B cell (primary cell): ENCODE results near the gene AKT3. TPM values are rescaled to one million over a fixed set of nuclear protein-coding genes. Genes with fewer than 3 reads are reported as not detected.

ENCODE experiments used
- ATAC-seq: fragments of 200-7000 bp; cut with Tn5 transposase; one replicate; pipeline ENCODE4 v1.10.0; 2021; ENCODE audit warnings: low read depth, mild to moderate bottlenecking, moderate number of reproducible peaks, moderate library complexity
- CTCF ChIA-PET: fragments of 350-600 bp; sonication (Branson Sonifier 250); formaldehyde crosslinking; loops from one replicate; lab custom pipeline; 2021; ENCODE audit warnings: antibody characterized with exemption, inconsistent platforms; lab: Charles Lee
- POLR2A ChIA-PET: fragments of 350-600 bp; sonication (Branson Sonifier 250); formaldehyde crosslinking; loops from one replicate; lab custom pipeline; 2021; ENCODE audit warnings: antibody characterized with exemption; lab: Charles Lee
- DNase-seq: peaks from one replicate; pipeline ENCODE4 v3.0.0; 2013
- H2AFZ ChIP-seq: 2 replicates; pipeline ENCODE4 v1.6.1; 2012; ENCODE audit warnings: mild to moderate bottlenecking, low read depth, low read length; ENCODE audit not compliant: insufficient read depth, poor library complexity, severe bottlenecking
- H3K27ac ChIP-seq, 2 donors: 1 replicate in 1 of 2; 2 replicates in 1 of 2; pipeline ENCODE4 v1.5.1; 2012 to 2013; ENCODE audit warnings: low read length in 2 of 2, mild to moderate bottlenecking in 2 of 2, moderate library complexity in 1 of 2
- H3K27me3 ChIP-seq, 4 experiments: fragments of 200-600 bp in 1 of 4; sonication (generic) in 1 of 4; replicated peaks in 1 of 4; 1 replicate in 2 of 4; 2 replicates in 2 of 4; pipeline versions ENCODE4 v1.6.1 to v1.7.0; 2013 to 2016; ENCODE audit warnings: low read length in 3 of 4, mild to moderate bottlenecking in 2 of 4, mixed read lengths in 1 of 4, moderate library complexity in 1 of 4; ENCODE audit not compliant: insufficient read depth in 4 of 4, control insufficient read depth in 3 of 4; ENCODE audit errors: control extremely low read depth in 1 of 4
- H3K36me3 ChIP-seq, 2 experiments: replicated peaks in 1 of 2; 1 replicate in 1 of 2; 2 replicates in 1 of 2; pipeline versions ENCODE4 v1.6.1 to v1.7.1; 2013; ENCODE audit warnings: low read length in 1 of 2; ENCODE audit not compliant: insufficient read depth in 2 of 2, control insufficient read depth in 1 of 2; ENCODE audit errors: control extremely low read depth in 1 of 2, extremely low read depth in 1 of 2
- H3K4me1 ChIP-seq, 2 donors: fragments of 200-600 bp in 1 of 2; sonication (generic) in 1 of 2; 1 replicate in 1 of 2; 2 replicates in 1 of 2; pipeline versions ENCODE4 v1.5.1 to v1.6.1; 2013 to 2017; ENCODE audit warnings: low read length in 2 of 2; ENCODE audit not compliant: control insufficient read depth in 2 of 2, insufficient read depth in 2 of 2
- H3K4me2 ChIP-seq: replicated peaks from 2 replicates; pipeline ENCODE3; 2012; ENCODE audit warnings: mild to moderate bottlenecking, low read depth, low read length; ENCODE audit not compliant: poor library complexity, severe bottlenecking
- H3K4me3 ChIP-seq, 5 experiments: fragments of 200-600 bp in 1 of 5; sonication (generic) in 1 of 5; 1 replicate in 3 of 5; 2 replicates in 2 of 5; pipeline versions ENCODE4 v1.5.1 to v1.7.0; 2011 to 2016; ENCODE audit warnings: low read length in 4 of 5, mild to moderate bottlenecking in 4 of 5, low read depth in 2 of 5, control low read depth in 1 of 5, moderate library complexity in 1 of 5; ENCODE audit not compliant: insufficient read depth in 1 of 5; ENCODE audit errors: control extremely low read depth in 1 of 5, extremely low read depth in 1 of 5
- H3K79me2 ChIP-seq: fragments of 200-600 bp; sonication (generic); one replicate; pipeline ENCODE4 v1.6.0; 2016; ENCODE audit warnings: low read length; ENCODE audit not compliant: control insufficient read depth, insufficient read depth
- H3K9ac ChIP-seq: fragments of 200-600 bp; sonication (generic); 2 replicates; pipeline ENCODE4 v1.6.1; 2017; ENCODE audit warnings: mild to moderate bottlenecking, low read length, moderate library complexity
- H3K9me3 ChIP-seq, 3 donors: one replicate each; pipeline versions ENCODE4 v1.6.1 to v1.7.1; 2013; ENCODE audit warnings: low read length in 2 of 3; ENCODE audit not compliant: control insufficient read depth in 2 of 3, insufficient read depth in 1 of 3; ENCODE audit errors: control extremely low read depth in 1 of 3
- H4K20me1 ChIP-seq: 2 replicates; pipeline ENCODE4 v1.6.0; 2012; ENCODE audit warnings: mild to moderate bottlenecking, low read length; ENCODE audit not compliant: insufficient read depth, control insufficient read depth, poor library complexity, severe bottlenecking
- H3K27ac Mint-ChIP-seq: one replicate; pipeline ENCODE4 v1.8.0; 2021; ENCODE audit warnings: mixed read lengths
- H3K27me3 Mint-ChIP-seq: one replicate; pipeline ENCODE4 v1.8.0; 2021; ENCODE audit warnings: mixed read lengths
- H3K4me1 Mint-ChIP-seq: one replicate; pipeline ENCODE4 v1.8.0; 2021; ENCODE audit warnings: mixed read lengths
- H3K4me3 Mint-ChIP-seq: one replicate; pipeline ENCODE4 v1.8.0; 2021; ENCODE audit warnings: mixed read lengths
- H3K9me3 Mint-ChIP-seq: one replicate; pipeline ENCODE4 v1.8.0; 2022; ENCODE audit warnings: mixed read lengths; ENCODE audit not compliant: insufficient read depth
- CTCF ChIP-seq: fragments of 200-600 bp; IDR thresholded peaks from one replicate; pipeline ENCODE4 v1.8.0; 2022; ENCODE audit warnings: antibody characterized with exemption, mild to moderate bottlenecking
- EZH2 ChIP-seq: IDR thresholded peaks from 2 replicates; pipeline ENCODE4 v1.6.1; 2012; ENCODE audit warnings: borderline replicate concordance, low read depth, mild to moderate bottlenecking, moderate library complexity, low read length; ENCODE audit not compliant: insufficient read depth, poor library complexity, severe bottlenecking
- WGBS: methylation state at CpG from one replicate; pipeline ENCODE4 v1.1.5; 2013; ENCODE audit warnings: missing lambda C conversion rate; ENCODE audit not compliant: insufficient coverage; 5-methylcytosine and 5-hydroxymethylcytosine counted together
- intact Hi-C: fragments of 100-400 bp; cut with micrococcal nuclease; formaldehyde crosslinking; loops from one replicate; pipeline ENCODE4 v1.10.0; 2022
- polyA plus RNA-seq: library from polyadenylated mRNA; depleted of rRNA; stranded (reverse); fragments of >200 nt; gene quantifications from 2 replicates; pipeline ENCODE4 v1.2.3, GENCODE V29; 2012
- total RNA-seq, 2 donors: library from RNA; stranded (reverse); fragments of 120-200 nt in 1 of 2; gene quantifications; 1 replicate in 1 of 2; 2 replicates in 1 of 2; pipeline versions ENCODE4 v1.2.3 to v1.2.4, GENCODE V29; 2013 to 2022

The AKT3 gene
- total and polyA plus RNA-seq, 2 donors (not counting 1 experiment from before 2014, with no cell fraction given), result 4.4 to 148 TPM

- Histone ChIP-seq H4K20me1 (peaks cover 6% of the 10 kb centered on the region), H3K4me1 (no peaks in the 10 kb centered on the region), H3K4me3 (no peak overlapping the region), H3K4me2 (no peak overlapping the region), H3K27me3 (no peaks in the 10 kb centered on the region), H3K36me3 (peaks cover 0 to 7% of the 10 kb centered on the region in 2 experiments), H3K9me3 (no peaks in the 10 kb centered on the region), H3K9ac (no peak overlapping the region), H2AFZ (no peak overlapping the region), H3K79me2 (peaks cover 12% of the 10 kb centered on the region), H3K27ac (no peak overlapping the region)
- Mint-ChIP-seq H3K27ac (no peak overlapping the region), H3K4me3 (no peak overlapping the region), H3K4me1 (peaks cover 30% of the 10 kb centered on the region), H3K9me3 (no peaks in the 10 kb centered on the region), H3K27me3 (no peaks in the 10 kb centered on the region)
- no CpG with 5 or more reads among the region's 2 CpGs for WGBS
- POLR2A ChIA-PET, result interaction anchor here (0.6 to 0.7 kb wide), 2 partner anchors 44 to 341 kb away, joined by 3 to 4 read pairs; no protein-coding TSS in a partner anchor
- TF ChIP-seq CTCF (no peak), EZH2 (no peak)
- CTCF ChIA-PET, result no interaction called here
- no peak for DNase-seq
- intact Hi-C loops, result no loop called here
- ATAC-seq, result no peak
These were observed 56.7 kb downstream of the AKT3 start for GRCh38 chr1:243793298-243793697.

GRCh38 chr1:243792891-243793290 lies 57.2 kb downstream of the AKT3 start:
- TF ChIP-seq CTCF (no peak), EZH2 (no peak)
- Histone ChIP-seq H3K36me3 (peaks cover 0 to 7% of the 10 kb centered on the region in 2 experiments), H3K27me3 (no peaks in the 10 kb centered on the region), H4K20me1 (peaks cover 10% of the 10 kb centered on the region), H3K4me2 (no peak overlapping the region), H3K9me3 (no peaks in the 10 kb centered on the region), H3K9ac (no peak overlapping the region), H3K79me2 (peaks cover 12% of the 10 kb centered on the region), H2AFZ (no peak overlapping the region), H3K27ac (no peak overlapping the region), H3K4me3 (no peak overlapping the region), H3K4me1 (no peaks in the 10 kb centered on the region)
- DNase-seq (no peak), ATAC-seq (no peak)
- no peak overlapping the region for H3K4me3 Mint-ChIP-seq
- ChIA-PET POLR2A (interaction anchor here (0.6 kb wide), 1 partner anchor 341 kb away, joined by 3 read pairs; no protein-coding TSS in a partner anchor), CTCF (interaction anchor here (1.1 kb wide), 1 partner anchor 9 kb away, joined by 3 read pairs; no protein-coding TSS in a partner anchor)
- no peak overlapping the region for H3K27ac Mint-ChIP-seq
- intact Hi-C loops, result no loop called here
- H3K27me3 Mint-ChIP-seq, result no peaks in the 10 kb centered on the region
- peaks cover 30% of the 10 kb centered on the region for H3K4me1 Mint-ChIP-seq
- H3K9me3 Mint-ChIP-seq, result no peaks in the 10 kb centered on the region
- WGBS, result 89% methylated on average over 1 of the region's 3 CpGs
